Lower lobe of right lung (tissue), 2 donors: Measurements from ENCODE around the gene BIRC2. TPM values are rescaled to one million over a fixed set of nuclear protein-coding genes. Genes with fewer than 3 reads are reported as not detected.
"Not testable (repeated sequence)": the region's sequence is repeated elsewhere in the genome, so short reads cannot be mapped to it uniquely, and the experiment has no call there.

Source experiments
- ATAC-seq, 2 donors: fragments of 200-7000 bp; cut with Tn5 transposase; one replicate each; pipeline ENCODE4 v1.9.1; 2020 to 2022; ENCODE audit warnings: mild to moderate bottlenecking in 2 of 2, moderate library complexity in 2 of 2
- DNase-seq: peaks from one replicate; pipeline ENCODE4 v3.0.0-alpha.2; 2020
- H3K27ac ChIP-seq: fragments of 200-600 bp; one replicate; pipeline ENCODE4 v1.8.0; 2022
- H3K27me3 ChIP-seq: fragments of 200-600 bp; one replicate; pipeline ENCODE4 v1.8.0; 2022; ENCODE audit warnings: low read depth
- H3K36me3 ChIP-seq: fragments of 200-600 bp; one replicate; pipeline ENCODE4 v1.8.0; 2022; ENCODE audit warnings: mild to moderate bottlenecking
- H3K4me1 ChIP-seq: fragments of 200-600 bp; one replicate; pipeline ENCODE4 v1.8.0; 2022
- H3K4me3 ChIP-seq: fragments of 200-600 bp; one replicate; pipeline ENCODE4 v1.8.0; 2022; ENCODE audit warnings: mild to moderate bottlenecking
- H3K9me3 ChIP-seq: fragments of 200-600 bp; one replicate; pipeline ENCODE4 v1.8.0; 2022
- CTCF ChIP-seq: fragments of 200-600 bp; IDR thresholded peaks from one replicate; pipeline ENCODE4 v1.8.0; 2022; ENCODE audit warnings: antibody characterized with exemption, mild to moderate bottlenecking
- intact Hi-C: fragments of 100-400 bp; cut with DNase I; formaldehyde crosslinking; loops from one replicate; pipeline ENCODE4 v1.11.0; 2022
- long read RNA-seq: library from polyadenylated mRNA; unstranded; transcript quantifications from one replicate; pipeline ENCODE4 v2.0.0, GENCODE V29; 2021
- total RNA-seq: library from RNA; stranded (reverse); fragmentation: NEBNext Ultra II Directional; extraction: Animal tissue kit (Norgen Biotek cat#: 25700); gene quantifications from one replicate; pipeline ENCODE4 v1.2.1, GENCODE V29; 2021
- donor health status: DM: no; HTN: yes; CAD: no; lungs with severe emphysema.

Gene BIRC2
- total RNA-seq: 46.0 TPM
- long read RNA-seq, transcript BIRC2-201 (9 exons, 3,743 nt): major isoform, 42 of 56 reads
- long read RNA-seq, partial matches to known transcripts: 9 of 56 reads
- long read RNA-seq, other reads (novel, unspliced or antisense): 5 of 56 reads

GRCh38 chr11:102346748-102347461 lies at the start of gene BIRC2:
TSS of gene BIRC2 (plus strand) at chr11:102347214. CDS start at chr11:102349855, 2,641 bp downstream.
- DNase-seq: peak; percentile 96
- intact Hi-C loops: no loop called here
- Histone ChIP-seq H3K4me1 (peaks cover 32% of the 10 kb centered on the region), H3K27me3 (no peaks in the 10 kb centered on the region), H3K9me3 (no peaks in the 10 kb centered on the region), H3K27ac (peak within 1 kb of the TSS; percentile 99), H3K4me3 (peak within 1 kb of the TSS; percentile 80), H3K36me3 (peaks cover 21% of the 10 kb centered on the region)
- TF ChIP-seq CTCF: peak; percentile 77
- peak; percentile 98 to 99 for ATAC-seq

DNA sequence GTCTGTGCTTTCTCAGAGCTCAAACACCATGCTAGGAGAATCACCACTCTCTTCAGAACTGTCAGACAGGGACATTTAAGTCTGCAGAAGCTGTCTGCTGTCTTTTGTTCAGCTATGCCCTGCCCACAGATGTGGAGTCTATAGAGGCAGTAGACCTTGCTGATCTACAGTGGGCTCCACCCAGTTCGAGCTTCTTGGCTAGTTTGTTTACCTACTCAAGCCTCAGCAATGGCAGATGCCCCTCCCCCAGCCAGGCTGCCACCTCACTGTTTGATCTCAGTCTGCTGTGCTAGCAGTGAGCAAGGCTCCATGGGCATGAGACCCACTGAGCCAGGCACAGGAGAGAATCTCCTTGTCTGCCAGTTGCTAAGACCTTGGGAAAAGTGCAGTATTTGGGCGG lies 46.2 kb upstream of the BIRC2 start:
- peak; percentile 55 for DNase-seq

GRCh38 chr11:102302241-102302640 lies 44.8 kb upstream of the BIRC2 start:
- Histone ChIP-seq H3K4me3 (no peak overlapping the region), H3K27me3 (no peaks in the 10 kb centered on the region), H3K4me1 (peaks cover 20% of the 10 kb centered on the region), H3K9me3 (peaks cover 10% of the 10 kb centered on the region), H3K27ac (no peak overlapping the region), H3K36me3 (no peaks in the 10 kb centered on the region)
- intact Hi-C loops: no loop called here
- TF ChIP-seq CTCF: no peak
- DNase-seq: no peak
- no peak for ATAC-seq

More for the DNA sequence above, 46.2 kb upstream of the BIRC2 start:
- intact Hi-C loops, H3K4me1 ChIP-seq, H3K27me3 ChIP-seq, H3K36me3 ChIP-seq, H3K4me3 ChIP-seq, ATAC-seq, H3K27ac ChIP-seq: not testable (repeated sequence)
- peaks cover 10% of the 10 kb centered on the region for H3K9me3 ChIP-seq

DNA sequence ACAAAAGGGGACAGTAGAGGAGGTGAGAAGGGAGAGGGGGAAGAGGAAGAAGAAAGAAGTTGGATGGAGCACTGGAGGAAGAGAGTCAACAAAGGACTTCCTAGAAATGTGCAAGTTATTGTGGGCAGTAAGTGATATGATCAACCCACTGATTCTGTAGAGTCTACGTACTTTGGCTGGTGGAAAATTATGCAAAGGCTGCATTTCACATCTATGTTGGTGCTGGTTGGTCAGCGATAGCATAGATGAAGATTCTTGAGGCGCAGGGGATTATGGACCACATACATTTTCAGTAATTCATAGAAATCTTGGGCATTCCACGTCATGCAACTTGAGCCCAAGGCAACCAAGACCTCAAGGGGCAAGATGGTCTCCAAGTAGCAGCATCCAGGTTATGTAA lies 42.3 kb upstream of the BIRC2 start:
- Histone ChIP-seq H3K27me3 (no peaks in the 10 kb centered on the region), H3K4me3 (no peak overlapping the region), H3K27ac (no peak overlapping the region), H3K9me3 (peaks cover 10% of the 10 kb centered on the region), H3K36me3 (no peaks in the 10 kb centered on the region), H3K4me1 (peaks cover 24% of the 10 kb centered on the region)
- no peak for TF ChIP-seq CTCF
- no peak for ATAC-seq
- DNase-seq: no peak
- intact Hi-C loops: no loop called here

- intact Hi-C loops: no loop called here
- no peaks in the 10 kb centered on the region for H3K36me3 ChIP-seq
Measured at GRCh38 chr11:102305352-102306047, 41.5 kb upstream of the BIRC2 start.

More at GRCh38 chr11:102305352-102306047, 41.5 kb upstream of the BIRC2 start:
- peaks cover 10% of the 10 kb centered on the region for H3K9me3 ChIP-seq
- DNase-seq: no peak
- TF ChIP-seq CTCF: no peak
- no peaks in the 10 kb centered on the region for H3K27me3 ChIP-seq
- H3K4me1 ChIP-seq: peaks cover 24% of the 10 kb centered on the region
- H3K4me3 ChIP-seq: no peak overlapping the region
- ATAC-seq: peak in 1 of 2 donors; percentile 16
- peak overlapping the region; percentile 77 for H3K27ac ChIP-seq
